Osteoblast (primary cell): ENCODE data around the gene TLE4. TPM values are rescaled to one million over a fixed set of nuclear protein-coding genes. Genes with fewer than 3 reads are reported as not detected.

Experiments
- DNase-seq: peaks from one replicate; pipeline ENCODE4 v3.0.0; 2011; ENCODE audit warnings: low spot score, mixed read lengths; ENCODE audit not compliant: insufficient read length; ENCODE audit errors: missing footprints
- H2AFZ ChIP-seq: 2 replicates; pipeline ENCODE4 v1.6.0; 2011; ENCODE audit warnings: mild to moderate bottlenecking, low read length
- H3K27ac ChIP-seq: 2 replicates; pipeline ENCODE4 v1.5.1; 2011; ENCODE audit warnings: mild to moderate bottlenecking, low read depth, low read length, moderate library complexity
- H3K27me3 ChIP-seq: 2 replicates; pipeline ENCODE4 v1.6.0; 2012; ENCODE audit warnings: mild to moderate bottlenecking, control low read depth, inconsistent platforms, low read length, moderate library complexity; ENCODE audit not compliant: insufficient read depth
- H3K36me3 ChIP-seq: 2 replicates; pipeline ENCODE4 v1.5.1; 2011; ENCODE audit warnings: mild to moderate bottlenecking, low read length, control low read depth, moderate library complexity; ENCODE audit not compliant: insufficient read depth
- H3K4me1 ChIP-seq: 2 replicates; pipeline ENCODE4 v1.5.1; 2011; ENCODE audit warnings: mild to moderate bottlenecking, low read length, control low read depth, moderate library complexity; ENCODE audit not compliant: insufficient read depth
- H3K4me2 ChIP-seq: 2 replicates; pipeline ENCODE4 v1.6.0; 2011; ENCODE audit warnings: mild to moderate bottlenecking, low read length; ENCODE audit not compliant: insufficient read depth
- H3K4me3 ChIP-seq: fragments of 200-600 bp; sonication (generic); 3 replicates; pipeline ENCODE4 v1.5.1; 2012; ENCODE audit warnings: mild to moderate bottlenecking, low read length, inconsistent platforms; ENCODE audit not compliant: insufficient read depth
- H3K79me2 ChIP-seq: 2 replicates; pipeline ENCODE4 v1.6.0; 2012; ENCODE audit warnings: mild to moderate bottlenecking, low read length, control low read depth, inconsistent platforms; ENCODE audit not compliant: insufficient read depth
- H3K9me3 ChIP-seq: 2 replicates; pipeline ENCODE4 v1.5.1; 2011; ENCODE audit warnings: low read depth, low read length, control low read depth
- H4K20me1 ChIP-seq: 2 replicates; pipeline ENCODE4 v1.6.0; 2012; ENCODE audit warnings: mild to moderate bottlenecking, low read length, control low read depth; ENCODE audit not compliant: insufficient read depth
- total RNA-seq: library from RNA; depleted of rRNA; stranded (reverse); fragments of >200 nt; gene quantifications from 2 replicates; pipeline ENCODE4 v1.2.3, GENCODE V29; 2012
- TF ChIP-seq, protein P1 (sequence below): IDR thresholded peaks from 2 replicates; pipeline ENCODE4 v1.5.1; 2011; ENCODE audit warnings: mild to moderate bottlenecking, low read depth, low read length, moderate library complexity; ENCODE audit errors: extremely low read depth

The TLE4 gene
- total RNA-seq, 1 donor: 62.2 TPM

DNA sequence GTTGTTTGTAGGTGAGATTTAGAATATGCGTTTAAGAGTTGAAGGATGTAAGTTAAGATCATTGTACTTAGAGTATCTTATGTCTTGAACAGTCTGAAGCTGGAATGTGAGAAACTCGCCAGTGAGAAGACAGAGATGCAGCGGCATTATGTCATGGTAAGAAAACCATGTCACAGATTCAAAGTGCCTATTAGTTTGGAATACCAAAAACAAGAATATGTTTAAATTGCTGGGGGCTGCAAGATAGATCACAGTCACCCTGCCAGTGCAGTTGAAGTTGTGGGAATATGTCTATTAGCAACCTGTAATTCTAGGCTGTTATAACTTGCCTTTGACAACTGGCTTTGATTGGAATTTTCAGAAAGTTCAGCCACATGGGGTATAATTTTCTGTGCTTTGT is 3.0 kb downstream of the TLE4 start:
- TF ChIP-seq, protein P1, sequence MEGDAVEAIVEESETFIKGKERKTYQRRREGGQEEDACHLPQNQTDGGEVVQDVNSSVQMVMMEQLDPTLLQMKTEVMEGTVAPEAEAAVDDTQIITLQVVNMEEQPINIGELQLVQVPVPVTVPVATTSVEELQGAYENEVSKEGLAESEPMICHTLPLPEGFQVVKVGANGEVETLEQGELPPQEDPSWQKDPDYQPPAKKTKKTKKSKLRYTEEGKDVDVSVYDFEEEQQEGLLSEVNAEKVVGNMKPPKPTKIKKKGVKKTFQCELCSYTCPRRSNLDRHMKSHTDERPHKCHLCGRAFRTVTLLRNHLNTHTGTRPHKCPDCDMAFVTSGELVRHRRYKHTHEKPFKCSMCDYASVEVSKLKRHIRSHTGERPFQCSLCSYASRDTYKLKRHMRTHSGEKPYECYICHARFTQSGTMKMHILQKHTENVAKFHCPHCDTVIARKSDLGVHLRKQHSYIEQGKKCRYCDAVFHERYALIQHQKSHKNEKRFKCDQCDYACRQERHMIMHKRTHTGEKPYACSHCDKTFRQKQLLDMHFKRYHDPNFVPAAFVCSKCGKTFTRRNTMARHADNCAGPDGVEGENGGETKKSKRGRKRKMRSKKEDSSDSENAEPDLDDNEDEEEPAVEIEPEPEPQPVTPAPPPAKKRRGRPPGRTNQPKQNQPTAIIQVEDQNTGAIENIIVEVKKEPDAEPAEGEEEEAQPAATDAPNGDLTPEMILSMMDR: no peak
- H2AFZ ChIP-seq: no peak overlapping the region
- H3K4me1 ChIP-seq: peaks cover 33% of the 10 kb centered on the region
- H3K27ac ChIP-seq: peak overlapping the region; percentile 83
- H3K36me3 ChIP-seq: peaks cover 3% of the 10 kb centered on the region
- no peaks in the 10 kb centered on the region for H3K9me3 ChIP-seq
- peaks cover 57% of the 10 kb centered on the region for H3K79me2 ChIP-seq
- no peak for DNase-seq
- no peaks in the 10 kb centered on the region for H3K27me3 ChIP-seq
- H3K4me2 ChIP-seq: peak overlapping the region; percentile 90
- H4K20me1 ChIP-seq: no peaks in the 10 kb centered on the region
- peak overlapping the region; percentile 85 for H3K4me3 ChIP-seq

GRCh38 chr9:79575547-79575946 is 3.8 kb downstream of the TLE4 start:
- TF ChIP-seq, protein P1: no peak
- Histone ChIP-seq H3K27me3 (no peaks in the 10 kb centered on the region), H3K4me2 (peak overlapping the region; percentile 90), H3K36me3 (peaks cover 3% of the 10 kb centered on the region), H3K4me1 (peaks cover 30% of the 10 kb centered on the region), H2AFZ (no peak overlapping the region), H3K4me3 (peak overlapping the region; percentile 22), H3K79me2 (peaks cover 64% of the 10 kb centered on the region), H4K20me1 (no peaks in the 10 kb centered on the region), H3K9me3 (no peaks in the 10 kb centered on the region), H3K27ac (peak overlapping the region; percentile 22)
- no peak for DNase-seq

- Histone ChIP-seq H3K79me2 (peaks cover 71% of the 10 kb centered on the region), H3K4me3 (peak overlapping the region; percentile 36), H3K27me3 (no peaks in the 10 kb centered on the region), H3K36me3 (peaks cover 10% of the 10 kb centered on the region), H3K27ac (peak overlapping the region; percentile 68), H3K4me2 (peak overlapping the region; percentile 76), H4K20me1 (peaks cover 10% of the 10 kb centered on the region), H3K4me1 (peaks cover 48% of the 10 kb centered on the region), H3K9me3 (no peaks in the 10 kb centered on the region), H2AFZ (peak overlapping the region; percentile 67)
- DNase-seq: no peak
- TF ChIP-seq, protein P1: no peak
Measured at GRCh38 chr9:79577969-79578723, 6.4 kb downstream of the TLE4 start.

DNA sequence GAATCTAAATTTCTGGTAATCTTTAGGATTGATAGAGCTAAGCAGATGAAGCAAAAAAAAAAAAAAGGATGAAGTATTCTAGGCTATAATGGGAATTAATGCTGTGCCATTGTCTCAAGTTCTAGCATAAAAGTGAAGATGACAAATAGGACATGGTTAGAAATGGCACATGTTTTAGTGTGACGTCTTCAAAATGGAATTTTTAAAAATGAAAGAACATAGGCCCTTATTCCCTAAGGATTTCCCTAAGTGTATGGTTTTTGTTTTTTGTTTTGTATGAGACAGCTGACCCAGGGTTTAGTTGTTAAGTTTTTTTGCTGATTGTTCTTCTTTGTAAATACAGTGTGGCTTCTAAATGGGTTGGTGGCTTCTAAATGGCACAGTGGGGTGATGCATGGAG is 7.1 kb downstream of the TLE4 start:
- no peak overlapping the region for H2AFZ ChIP-seq
- H3K4me1 ChIP-seq: peaks cover 51% of the 10 kb centered on the region
- H3K4me3 ChIP-seq: no peak overlapping the region
- H3K9me3 ChIP-seq: no peaks in the 10 kb centered on the region
- TF ChIP-seq, protein P1: no peak
- no peak for DNase-seq
- peak overlapping the region; percentile 68 for H3K27ac ChIP-seq
- H4K20me1 ChIP-seq: peaks cover 12% of the 10 kb centered on the region
- peaks cover 13% of the 10 kb centered on the region for H3K36me3 ChIP-seq
- no peaks in the 10 kb centered on the region for H3K27me3 ChIP-seq
- H3K79me2 ChIP-seq: peaks cover 69% of the 10 kb centered on the region
- H3K4me2 ChIP-seq: peak overlapping the region; percentile 76
